AG04450 (cell line): ENCODE data around the gene MCTP1. TPM values are rescaled to one million over a fixed set of nuclear protein-coding genes. Genes with fewer than 3 reads are reported as not detected.

Experiments
- CTCF ChIA-PET: fragments of 300-600, 350-600 bp; formaldehyde crosslinking; extraction: SDS; loops from one replicate; lab custom pipeline; 2022; ENCODE audit warnings: antibody characterized with exemption, inconsistent platforms; lab: Charles Lee
- POLR2A ChIA-PET: fragments of 350-600 bp; formaldehyde crosslinking; extraction: SDS; loops from one replicate; lab custom pipeline; 2021; ENCODE audit warnings: antibody characterized with exemption, inconsistent platforms; lab: Yijun Ruan, JAX
- DNase-seq: peaks from one replicate; pipeline ENCODE4 v3.0.0-alpha.2; 2011; ENCODE audit warnings: low read depth, low spot score
- H3K27ac ChIP-seq: one replicate; pipeline ENCODE4 v1.5.1; 2012; ENCODE audit warnings: low read depth, low read length, control low read depth
- H3K27me3 ChIP-seq: one replicate; pipeline ENCODE4 v1.6.0; 2012; ENCODE audit warnings: low read length; ENCODE audit not compliant: control insufficient read depth, insufficient read depth
- H3K4me3 ChIP-seq: 2 replicates; pipeline ENCODE4 v1.5.1; 2011; ENCODE audit warnings: mild to moderate bottlenecking, low read depth, low read length, control low read depth
- H3K9me3 ChIP-seq: 2 replicates; pipeline ENCODE4 v1.5.1; 2012; ENCODE audit warnings: low read length; ENCODE audit not compliant: control insufficient read depth, insufficient read depth
- CTCF ChIP-seq: IDR thresholded peaks from 2 replicates; pipeline ENCODE4 v1.5.1; 2011; ENCODE audit warnings: low read depth, low read length, control low read depth, inconsistent platforms
- polyA plus RNA-seq: library from polyadenylated mRNA; depleted of rRNA; stranded (reverse); fragments of >200 nt; gene quantifications from 2 replicates; pipeline ENCODE4 v1.2.3, GENCODE V29; 2011

MCTP1 gene
- polyA plus RNA-seq, 1 experiment: 0.66 TPM

GRCh38 chr5:95076395-95077185, 208.3 kb downstream of the MCTP1 start:
- no peaks in the 10 kb centered on the region for H3K27me3 ChIP-seq
- H3K9me3 ChIP-seq: no peaks in the 10 kb centered on the region
- CTCF ChIA-PET: no interaction called here

GRCh38 chr5:95075111-95075510, 209.8 kb downstream of the MCTP1 start:
- H3K4me3 ChIP-seq: no peak overlapping the region
- ChIA-PET POLR2A (no interaction called here), CTCF (no interaction called here)
- H3K27me3 ChIP-seq: no peaks in the 10 kb centered on the region
- no peak for DNase-seq
- TF ChIP-seq CTCF: no peak
- H3K9me3 ChIP-seq: no peaks in the 10 kb centered on the region
- H3K27ac ChIP-seq: no peak overlapping the region

More at GRCh38 chr5:95076395-95077185, 208.3 kb downstream of the MCTP1 start:
- no peak for TF ChIP-seq CTCF
- POLR2A ChIA-PET: no interaction called here
- Histone ChIP-seq H3K27ac (no peak overlapping the region), H3K4me3 (no peak overlapping the region)
- DNase-seq: no peak

- CTCF ChIA-PET: no interaction called here
- H3K27me3 ChIP-seq: no peaks in the 10 kb centered on the region
- DNase-seq: no peak
- no peak overlapping the region for H3K4me3 ChIP-seq
- POLR2A ChIA-PET: no interaction called here
- H3K27ac ChIP-seq: no peak overlapping the region
- no peaks in the 10 kb centered on the region for H3K9me3 ChIP-seq
- no peak for TF ChIP-seq CTCF
These were observed 212.6 kb downstream of the MCTP1 start for GRCh38 chr5:95072281-95072680.

GRCh38 chr5:95070866-95071265, 214.0 kb downstream of the MCTP1 start:
- TF ChIP-seq CTCF: no peak
- no peak for DNase-seq
- ChIA-PET POLR2A (no interaction called here), CTCF (no interaction called here)
- Histone ChIP-seq H3K27me3 (no peaks in the 10 kb centered on the region), H3K4me3 (no peak overlapping the region), H3K27ac (no peak overlapping the region), H3K9me3 (no peaks in the 10 kb centered on the region)

- CTCF ChIA-PET: no interaction called here
- Histone ChIP-seq H3K9me3 (no peaks in the 10 kb centered on the region), H3K27me3 (no peaks in the 10 kb centered on the region), H3K4me3 (no peak overlapping the region), H3K27ac (no peak overlapping the region)
- DNase-seq: no peak
- TF ChIP-seq CTCF: no peak
- POLR2A ChIA-PET: no interaction called here
These were observed 214.4 kb downstream of the MCTP1 start for GRCh38 chr5:95070453-95070852.
